GM03348 (cell line): ENCODE results near the gene RERE.
"Not testable (repeated sequence)": the region's sequence is repeated elsewhere in the genome, so short reads cannot be mapped to it uniquely, and the experiment has no call there.

Experiments
- DNase-seq: peaks from one replicate; pipeline ENCODE4 v3.0.0; 2012; ENCODE audit warnings: low spot score

Gene RERE

DNA sequence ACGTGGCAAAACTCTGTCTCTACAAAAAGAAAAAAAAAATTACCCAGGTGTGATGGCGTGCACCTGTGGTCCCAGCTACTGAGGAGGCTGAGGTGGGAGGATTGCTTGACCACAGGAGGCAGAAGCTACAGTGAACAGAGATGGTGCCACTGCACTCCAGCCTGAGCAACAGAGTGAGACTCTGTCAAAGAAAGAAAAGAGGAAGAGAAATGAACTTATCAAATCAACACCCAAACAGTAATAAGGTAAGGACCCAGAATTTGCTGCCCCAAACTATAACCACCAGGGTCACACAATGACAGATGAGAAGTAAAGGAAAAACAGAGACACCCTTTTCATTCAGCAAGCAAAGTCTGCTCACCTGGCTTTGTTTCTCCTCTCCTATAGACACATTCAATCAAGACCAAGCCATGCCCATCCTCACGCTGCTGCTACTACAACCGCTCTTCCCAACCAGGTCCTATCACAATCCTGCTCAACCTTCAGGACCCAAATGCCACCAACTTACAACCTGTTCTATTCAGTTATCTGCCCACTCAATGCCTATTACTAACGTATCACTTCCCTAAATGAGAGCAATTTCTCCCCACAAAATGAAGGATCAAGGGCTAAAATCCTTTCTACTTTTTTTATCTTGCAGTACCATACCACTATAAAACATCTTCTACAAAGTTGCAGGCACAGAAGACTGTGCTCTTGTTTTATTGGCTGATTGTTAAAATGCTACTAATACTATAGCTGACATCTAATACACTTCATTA lies 183.5 kb downstream of the RERE start:
- DNase-seq = no peak

DNA sequence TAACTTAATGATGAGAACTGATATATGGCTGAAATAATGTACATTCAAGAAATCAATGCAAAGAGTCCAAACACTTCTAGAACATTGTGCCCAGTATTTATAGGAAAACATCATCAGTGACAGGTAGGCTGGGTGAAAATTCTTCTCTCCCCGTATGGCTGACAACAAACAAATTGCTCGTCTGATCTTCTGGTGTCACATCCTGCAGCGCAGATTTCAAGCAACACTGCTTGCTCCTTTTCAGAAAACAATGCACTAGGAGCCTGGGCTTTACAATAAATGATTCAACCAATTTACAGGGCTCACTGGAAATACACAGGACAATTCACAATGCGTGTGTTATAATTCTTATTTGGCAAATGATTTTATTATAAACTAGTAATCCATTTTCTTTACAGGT lies 185.3 kb downstream of the RERE start:
- no peak for DNase-seq

DNA sequence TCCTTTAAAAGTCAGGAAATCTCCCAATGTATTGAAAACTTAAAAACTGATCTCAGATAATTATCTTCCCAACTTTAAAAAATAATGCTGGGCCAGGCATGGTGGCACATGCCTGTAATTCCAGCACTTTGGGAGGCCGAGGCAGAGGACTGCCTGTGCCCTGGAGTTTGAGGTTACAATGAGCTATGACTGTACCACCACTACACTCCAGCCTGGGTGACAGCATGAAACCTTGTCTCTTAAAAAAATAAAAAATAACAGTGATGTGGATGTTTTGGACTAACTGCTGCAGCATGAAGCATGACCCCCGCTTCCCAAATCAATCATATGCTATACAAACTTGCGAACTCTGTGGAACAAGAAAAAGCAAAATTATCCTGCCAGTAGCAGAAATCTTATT lies 186.3 kb downstream of the RERE start:
- DNase-seq = no peak

DNA sequence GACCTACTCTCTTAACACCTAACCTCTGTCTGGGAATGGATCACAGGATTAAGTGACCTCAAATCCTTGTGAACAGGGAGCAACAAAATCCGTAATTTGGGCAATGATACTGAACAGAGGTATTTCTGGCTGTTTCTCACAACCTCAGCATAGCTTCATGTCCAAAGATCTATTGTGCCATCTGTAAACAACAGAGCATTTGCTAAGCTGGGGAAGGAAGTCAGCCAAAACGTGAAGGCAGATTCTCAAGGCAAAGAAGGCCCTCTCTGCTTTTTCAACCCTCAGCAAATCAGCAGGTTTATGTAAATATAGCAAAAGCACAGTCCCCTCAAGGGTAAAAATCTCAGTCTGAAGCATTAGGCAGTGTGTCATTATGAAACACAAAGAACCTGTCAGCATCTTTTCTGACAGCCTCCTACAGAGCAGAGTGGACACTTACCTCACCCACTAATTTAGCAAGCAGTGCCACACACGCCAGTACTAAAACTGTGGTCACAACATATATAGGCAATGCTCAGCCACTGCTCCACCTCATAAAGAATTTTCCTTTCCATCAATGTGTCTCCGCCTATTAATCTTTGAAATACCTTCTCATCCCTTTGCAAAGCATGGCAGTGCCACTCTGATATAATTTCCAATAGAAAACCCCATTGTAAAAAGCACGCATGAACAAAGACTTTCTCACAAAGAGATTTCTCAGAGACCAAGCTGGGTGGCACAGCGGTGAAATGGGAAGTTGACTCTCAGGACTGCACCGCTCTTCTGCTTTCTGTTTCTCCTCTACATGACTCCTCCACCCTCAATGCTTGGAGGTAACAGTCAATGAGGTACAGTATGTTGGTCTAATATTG lies 188.0 kb downstream of the RERE start:
- peak; percentile 53 for DNase-seq

DNA sequence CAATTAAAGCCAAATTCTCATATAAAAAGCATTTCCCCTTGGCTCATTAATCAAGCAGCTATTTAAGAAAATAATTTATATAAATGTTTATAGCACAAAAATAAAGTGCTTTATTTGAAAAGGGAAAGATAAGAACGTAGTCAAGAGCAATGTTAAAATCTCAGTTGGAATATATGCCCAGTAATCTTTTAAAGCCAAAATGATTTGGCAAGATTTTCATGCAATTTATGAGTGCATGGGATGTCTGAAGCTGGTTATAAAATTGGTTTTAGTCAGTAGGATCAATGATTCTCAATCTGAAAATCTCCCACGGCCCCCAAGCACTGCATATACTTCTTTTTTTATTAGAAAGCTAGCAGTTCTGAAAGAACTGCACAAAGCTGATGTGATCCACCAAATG lies 188.8 kb downstream of the RERE start:
- no peak for DNase-seq

DNA sequence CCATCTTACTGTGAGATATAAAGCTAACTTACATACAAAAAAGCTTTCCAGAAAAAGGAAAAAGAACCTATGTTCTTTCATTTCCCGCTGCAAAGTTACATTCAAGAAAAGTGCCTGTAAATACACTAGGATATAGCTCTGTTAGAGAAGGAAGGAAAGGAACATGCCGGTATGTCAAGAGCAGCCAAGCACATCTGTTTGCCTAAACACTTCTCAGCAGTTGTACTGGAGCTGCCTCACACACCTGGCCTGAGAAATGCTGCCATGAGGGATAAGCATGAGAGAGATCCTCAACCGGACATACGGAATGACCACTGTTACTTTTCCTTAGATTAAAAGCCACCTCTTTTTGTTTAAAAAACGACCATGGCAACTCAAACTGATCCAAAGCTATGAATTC lies 189.7 kb downstream of the RERE start:
- no peak for DNase-seq

DNA sequence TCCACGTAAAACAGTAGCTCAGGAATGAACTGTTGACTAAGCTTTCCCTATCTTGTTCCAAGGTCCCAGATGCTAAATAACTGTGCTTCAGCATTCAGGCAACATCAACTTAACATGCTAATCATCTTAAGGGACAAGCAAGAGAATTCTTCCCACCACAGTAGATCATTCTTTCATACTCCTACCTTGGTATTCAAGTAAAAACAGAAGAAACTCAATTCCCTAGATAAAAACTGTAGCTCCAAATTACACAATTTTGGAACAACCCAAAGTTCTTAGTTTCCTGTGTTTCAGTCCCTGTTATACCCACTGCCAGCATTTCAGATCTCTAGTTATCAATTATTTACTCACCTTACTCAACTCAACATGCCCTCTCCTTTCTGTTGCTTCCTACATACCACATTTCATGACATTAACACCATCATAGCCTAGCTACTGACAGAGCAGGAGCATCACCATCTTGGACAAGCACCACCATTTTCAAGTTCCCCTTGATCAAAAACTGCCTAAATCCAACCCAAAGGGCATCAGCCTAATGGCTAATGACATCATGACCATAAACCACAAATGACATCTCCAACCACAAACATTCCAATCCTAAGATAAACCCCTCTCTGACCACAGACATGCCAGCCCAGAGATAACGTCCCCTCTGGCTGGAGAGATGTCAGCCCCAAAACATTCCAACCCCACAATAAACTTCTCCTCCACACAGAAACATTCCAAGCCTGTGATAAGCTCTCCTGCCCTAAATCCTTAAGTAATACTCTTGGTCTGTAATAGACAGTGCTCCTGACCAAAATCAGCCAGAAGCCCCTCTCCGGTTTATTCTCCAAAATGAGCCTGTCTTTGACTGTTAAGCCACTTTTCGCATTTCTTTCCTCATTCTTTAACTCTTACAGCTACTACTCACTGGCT lies 191.2 kb downstream of the RERE start:
- DNase-seq = peak; percentile 72

DNA sequence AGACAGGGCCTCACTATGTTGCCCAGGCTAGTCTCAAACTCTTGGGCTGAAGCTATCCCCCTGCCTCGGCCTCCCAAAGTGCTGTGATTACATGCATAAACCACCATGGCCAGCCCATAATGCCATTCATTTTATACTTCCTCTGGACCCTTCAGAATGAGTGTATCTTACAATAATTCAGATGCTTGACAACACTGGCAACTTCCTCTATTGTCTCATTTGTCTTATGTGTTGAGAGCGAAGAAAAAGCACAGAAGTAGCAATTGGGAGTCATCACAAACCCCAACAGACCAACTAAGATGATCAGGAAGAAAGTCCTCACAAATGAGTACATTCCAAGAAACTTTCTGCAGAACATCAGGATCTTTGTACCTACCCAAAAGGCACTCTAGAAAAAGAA lies 191.9 kb downstream of the RERE start:
- DNase-seq = no peak

DNA sequence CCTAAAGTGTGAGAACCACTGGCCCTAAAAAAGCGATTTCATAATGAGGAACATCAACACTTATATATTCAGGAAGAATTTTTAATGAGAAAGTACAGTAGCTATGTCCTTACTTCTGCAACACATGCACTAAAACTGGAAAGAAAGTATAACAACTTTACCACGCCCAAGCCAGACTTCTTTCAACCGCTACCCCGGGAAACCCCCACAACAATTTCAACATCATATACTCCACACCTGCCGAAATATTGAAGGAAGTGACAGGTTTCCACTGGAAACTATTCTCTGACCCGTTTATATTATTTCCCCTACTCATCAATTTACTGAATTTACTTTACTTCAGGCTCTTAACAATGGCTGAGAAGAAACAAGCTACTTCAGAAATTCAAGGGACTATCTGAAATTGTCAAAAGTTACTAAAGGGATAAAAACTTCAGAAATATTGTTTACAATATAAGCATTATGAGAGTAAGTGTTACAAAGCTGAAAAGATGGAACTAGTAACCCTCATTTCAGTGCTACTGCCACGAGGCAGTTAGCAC lies 193.7 kb downstream of the RERE start:
- DNase-seq = not testable (repeated sequence)

DNA sequence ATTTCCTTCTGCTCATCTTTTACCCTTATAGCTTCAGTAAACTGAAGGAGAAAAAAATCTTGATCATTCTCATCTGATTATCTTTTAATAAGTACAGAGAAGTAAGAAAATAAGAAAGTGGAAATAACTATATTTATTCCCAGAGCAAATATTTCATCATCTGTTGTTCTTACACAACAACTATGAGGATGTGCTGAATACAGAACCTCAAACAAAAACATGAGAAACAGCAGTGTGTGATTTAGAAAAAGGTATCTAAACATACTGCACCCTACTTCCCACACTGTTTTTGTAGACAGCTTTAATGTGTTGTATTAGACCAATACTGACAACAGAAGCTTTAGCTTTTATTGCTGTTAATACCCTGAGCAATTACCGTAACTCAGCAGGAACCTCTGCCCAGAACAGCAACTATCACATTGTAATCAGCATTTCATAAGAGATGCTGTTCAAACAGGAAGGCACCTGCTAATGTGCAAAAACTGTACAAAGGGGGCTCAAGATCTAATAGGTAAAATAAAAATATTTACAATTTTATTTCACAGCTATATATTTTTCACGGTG lies 195.6 kb downstream of the RERE start:
- not testable (repeated sequence) for DNase-seq

DNA sequence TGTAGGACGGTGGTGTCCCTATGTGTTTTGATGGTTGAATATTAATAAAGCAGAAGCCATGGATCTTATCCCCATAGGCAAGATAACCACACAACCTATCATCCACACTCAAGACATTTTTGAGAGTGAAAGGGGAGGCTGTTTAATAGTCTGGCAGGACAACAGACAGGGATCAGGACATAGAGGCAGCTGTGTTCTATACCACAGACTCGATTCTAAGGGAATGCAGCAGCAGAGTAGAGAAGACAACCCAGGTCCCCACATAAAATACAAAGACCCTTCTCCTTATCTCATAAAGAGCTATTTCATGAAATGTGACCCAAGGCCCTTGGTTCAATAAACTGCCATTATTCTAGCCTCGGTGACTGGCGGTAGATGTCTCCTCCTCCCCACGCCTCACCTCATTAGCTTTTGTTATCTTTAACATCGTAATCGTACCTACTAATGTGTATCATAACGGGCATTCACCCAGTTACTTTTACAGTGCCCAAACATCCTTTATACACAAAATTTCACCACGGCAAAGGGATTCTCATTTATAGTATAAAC lies 196.3 kb downstream of the RERE start:
- not testable (repeated sequence) for DNase-seq

DNA sequence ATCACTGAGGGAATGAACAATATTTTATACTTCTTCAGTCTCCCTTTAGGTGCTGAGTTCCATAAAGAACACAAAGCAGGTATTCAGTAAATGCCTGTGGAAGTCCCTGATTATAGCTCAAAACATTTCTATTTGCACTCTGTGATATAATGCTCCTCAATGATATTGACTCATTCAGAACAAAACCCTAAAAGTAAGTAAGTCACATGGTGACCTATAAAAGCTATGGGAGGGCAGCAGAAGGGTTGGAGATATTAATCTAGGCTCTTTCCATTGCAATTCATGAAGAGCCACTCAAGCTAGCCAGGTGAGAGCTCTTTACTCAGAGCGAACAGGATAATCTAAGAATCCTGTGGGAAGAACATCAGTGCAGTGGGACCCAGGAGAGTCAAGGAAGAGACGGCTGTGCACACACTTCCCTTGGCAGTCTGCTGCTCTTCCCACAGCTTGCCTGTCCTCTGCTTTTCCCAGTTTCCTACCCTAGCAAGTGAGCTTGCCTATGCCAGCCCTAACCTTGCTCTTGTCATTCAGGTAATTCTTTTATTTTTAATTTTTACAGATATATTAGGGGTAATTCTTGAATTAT lies 197.4 kb downstream of the RERE start:
- DNase-seq = not testable (repeated sequence)

DNA sequence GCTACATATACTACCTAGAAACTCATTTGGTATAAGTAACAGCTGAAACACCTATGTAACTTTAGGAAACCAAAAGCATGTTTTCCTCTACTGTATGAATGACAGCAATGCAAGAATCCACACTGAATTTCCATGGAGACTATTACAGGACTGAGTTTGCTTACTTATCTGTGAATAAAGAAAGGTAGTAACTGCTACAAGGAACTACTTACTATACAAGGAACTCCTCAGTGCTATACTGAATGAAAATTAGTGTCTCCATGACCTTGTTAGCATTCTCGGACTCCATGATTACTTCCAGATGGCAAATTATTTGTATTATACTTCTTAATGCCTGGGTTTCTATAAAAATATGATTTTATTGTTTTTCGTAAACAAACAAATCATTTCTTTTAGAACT lies 198.0 kb downstream of the RERE start:
- DNase-seq = not testable (repeated sequence)

DNA sequence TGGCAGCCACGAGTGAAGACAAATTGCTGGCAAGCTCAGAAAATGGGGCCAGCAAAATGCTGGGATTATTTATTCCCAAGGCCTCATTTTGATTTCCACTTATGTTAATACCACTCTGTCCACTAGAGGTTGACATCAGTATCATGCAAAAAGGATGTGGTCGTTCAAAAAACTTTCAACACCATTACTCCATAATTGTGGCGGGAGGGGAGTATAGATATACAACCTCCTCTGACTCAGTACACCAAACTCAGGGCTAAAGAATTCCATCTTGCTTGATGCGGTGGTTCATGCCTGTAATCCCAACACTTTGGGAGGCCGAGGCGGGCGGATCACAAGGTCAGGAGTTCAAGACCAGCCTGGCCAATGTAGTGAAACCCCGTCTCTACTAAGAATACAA lies 200.6 kb downstream of the RERE start:
- DNase-seq = not testable (repeated sequence)

DNA sequence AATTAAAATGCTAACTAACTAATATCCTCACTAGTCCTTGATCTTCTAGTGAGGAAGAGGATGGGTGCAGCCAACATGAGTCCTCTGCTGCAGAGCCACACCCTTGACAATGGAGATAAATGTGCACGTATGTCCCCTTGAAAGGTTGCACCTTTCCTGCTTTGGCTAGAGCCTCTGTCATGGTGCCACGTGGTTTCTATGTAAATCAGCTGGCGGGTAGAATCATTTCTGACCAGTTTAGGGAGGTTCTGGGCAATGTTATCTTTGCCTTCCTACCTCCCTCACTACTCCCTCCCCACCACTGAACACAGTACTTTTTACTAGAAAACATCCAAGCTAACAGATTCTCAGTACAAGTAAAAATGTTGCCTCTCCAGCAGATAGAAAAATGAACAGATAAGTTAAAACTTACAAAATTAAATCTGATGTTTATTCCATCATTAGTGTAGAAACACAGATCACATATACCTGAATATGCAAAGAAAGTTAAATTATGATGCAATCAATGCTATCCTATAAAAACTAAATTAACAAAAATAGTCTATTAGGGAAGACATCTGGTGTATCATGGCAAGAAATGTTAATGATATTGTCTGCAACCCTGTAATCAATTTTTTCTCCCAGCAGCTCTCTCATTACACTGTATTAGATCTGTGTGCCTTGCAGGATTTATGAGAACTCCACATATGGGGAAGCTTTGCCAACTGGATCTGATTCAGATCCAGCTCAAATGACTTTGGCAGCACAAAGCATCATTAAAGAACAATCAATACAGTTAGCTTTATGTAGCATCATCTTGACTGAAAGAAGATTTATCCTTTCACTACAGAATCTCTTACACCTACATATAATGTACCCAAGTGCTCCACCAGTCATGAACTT lies 205.6 kb downstream of the RERE start:
- not testable (repeated sequence) for DNase-seq

DNA sequence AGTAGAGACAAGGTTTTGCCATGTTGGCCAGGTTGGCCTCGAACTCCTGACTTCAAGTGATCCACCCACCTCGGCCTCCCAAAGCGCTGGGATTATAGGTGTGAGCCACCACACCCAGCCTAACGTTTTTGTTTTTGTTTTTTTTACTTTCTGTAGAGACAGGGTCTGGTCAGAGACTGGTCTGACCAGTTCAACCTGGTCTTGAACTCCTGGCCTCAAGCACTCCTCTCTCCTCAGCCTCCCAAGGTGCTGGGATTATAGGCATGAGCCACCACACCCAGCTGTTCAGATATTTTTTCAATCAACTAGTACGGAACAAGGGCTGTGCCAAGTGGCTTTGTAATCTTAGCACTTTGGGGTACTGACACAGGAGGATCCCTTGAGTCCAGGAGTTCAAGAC lies 209.5 kb downstream of the RERE start:
- no peak for DNase-seq

DNA sequence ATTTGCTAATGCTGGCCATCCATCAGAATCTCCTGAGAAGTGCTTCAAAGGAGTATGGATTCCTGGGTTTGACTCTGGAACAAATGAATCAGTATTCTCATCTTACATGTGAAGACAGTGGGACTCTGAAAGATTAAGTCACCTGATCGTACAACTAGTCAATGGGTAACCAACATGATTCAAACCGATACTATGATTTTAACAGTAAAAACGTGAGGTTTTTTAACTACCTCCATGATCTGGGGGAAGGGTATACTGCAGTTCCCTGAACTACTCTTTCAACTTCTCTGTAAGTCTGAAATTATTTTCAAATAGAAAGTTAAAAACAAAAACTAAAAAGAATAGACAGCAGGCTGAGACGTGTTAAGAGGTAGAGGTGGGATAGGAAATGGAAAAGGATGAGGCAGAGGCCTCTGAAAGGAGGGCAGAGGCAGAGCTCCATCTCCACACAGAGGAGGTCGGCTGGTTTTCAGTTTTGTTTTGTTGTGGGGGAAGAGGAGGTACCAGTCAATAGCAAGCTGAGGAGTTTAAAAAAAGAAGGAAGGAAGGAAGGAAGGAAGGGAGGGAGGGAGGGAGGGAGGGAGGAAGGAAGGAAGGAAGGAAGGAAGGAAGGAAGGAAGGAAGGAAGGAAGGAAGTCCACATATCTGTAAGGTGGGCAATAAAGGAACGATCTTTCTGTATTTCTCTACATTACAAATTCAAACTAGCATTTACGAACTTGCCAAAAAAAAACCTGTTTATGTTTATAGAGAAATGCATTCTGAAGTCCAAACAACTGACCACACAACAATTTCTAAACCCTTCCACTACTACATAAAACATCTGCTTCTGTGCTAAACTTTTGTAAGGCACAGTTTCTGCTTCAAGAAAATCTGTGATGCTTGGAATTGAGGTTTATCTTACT lies 213.1 kb downstream of the RERE start:
- no peak for DNase-seq

DNA sequence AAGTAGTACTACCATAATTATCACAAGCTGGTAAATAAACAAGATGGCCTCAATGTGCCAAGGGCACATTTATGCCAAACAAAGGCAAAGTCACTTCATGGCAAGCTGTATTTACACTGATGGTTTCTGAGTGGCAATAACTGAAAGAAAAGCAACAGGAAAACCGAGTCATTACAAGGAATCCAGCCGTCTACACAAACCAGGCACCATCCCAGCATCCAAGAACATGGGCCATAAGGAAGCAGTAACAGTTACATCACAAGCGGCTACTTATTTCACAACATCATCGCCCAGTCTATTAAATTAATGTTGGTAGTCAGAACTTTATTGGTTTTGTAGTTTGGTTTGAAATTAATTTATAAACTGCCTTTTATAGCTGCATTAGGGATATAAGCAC lies 214.2 kb downstream of the RERE start:
- no peak for DNase-seq
